ENCODE measurements around the gene POLN.

POLN gene

GRCh38 chr4:2159931-2160330 is 82.0 kb downstream of the POLN start:
- no peak for DNase-seq

GRCh38 chr4:2155246-2155645 is 86.7 kb downstream of the POLN start:
- DNase-seq = no peak

- DNase-seq = no peak
Measured at GRCh38 chr4:2154215-2154740, 87.6 kb downstream of the POLN start.

GRCh38 chr4:2151544-2151943 is 90.4 kb downstream of the POLN start:
- no peak for DNase-seq

- DNase-seq = no peak
Measured at GRCh38 chr4:2150076-2150475, 91.8 kb downstream of the POLN start.

GRCh38 chr4:2142630-2143427 is 99.1 kb downstream of the POLN start:
- DNase-seq = no peak

- DNase-seq = no peak
Measured at GRCh38 chr4:2141762-2142451, 100.0 kb downstream of the POLN start.

- DNase-seq = no peak
Measured at GRCh38 chr4:2141022-2141761, 100.7 kb downstream of the POLN start.

- DNase-seq = no peak
Measured at GRCh38 chr4:2138846-2139500, 102.9 kb downstream of the POLN start.

GRCh38 chr4:2136726-2137125 is 105.2 kb downstream of the POLN start:
- DNase-seq = no peak

- peak; percentile 41 to 82 (median 64) for DNase-seq
Measured at GRCh38 chr4:2135083-2135482, 106.8 kb downstream of the POLN start.

- no peak for DNase-seq
Measured at GRCh38 chr4:2132438-2132837, 109.5 kb downstream of the POLN start.

GRCh38 chr4:2127609-2128332 is 114.2 kb downstream of the POLN start:
- DNase-seq = no peak

- no peak for DNase-seq
Measured at GRCh38 chr4:2126309-2127043, 115.4 kb downstream of the POLN start.

- DNase-seq = no peak
Measured at GRCh38 chr4:2125831-2126230, 116.1 kb downstream of the POLN start.

GRCh38 chr4:2125023-2125422 is 116.9 kb downstream of the POLN start:
- no peak for DNase-seq

- no peak for DNase-seq
Measured at GRCh38 chr4:2116687-2117400, 125.1 kb downstream of the POLN start.

- DNase-seq = no peak
Measured at GRCh38 chr4:2105559-2105958, 136.4 kb downstream of the POLN start.

GRCh38 chr4:2104556-2105345 is 137.2 kb downstream of the POLN start:
- DNase-seq = peak in 1 of 4 experiments; percentile 8
